ENCODE measurements around the gene FBLN1. TPM values are rescaled to one million over a fixed set of nuclear protein-coding genes. Genes with fewer than 3 reads are reported as not detected.

Gene FBLN1
- total and polyA plus RNA-seq, 12 donors: 31.3 to 126 (median 51.0) TPM

DNA sequence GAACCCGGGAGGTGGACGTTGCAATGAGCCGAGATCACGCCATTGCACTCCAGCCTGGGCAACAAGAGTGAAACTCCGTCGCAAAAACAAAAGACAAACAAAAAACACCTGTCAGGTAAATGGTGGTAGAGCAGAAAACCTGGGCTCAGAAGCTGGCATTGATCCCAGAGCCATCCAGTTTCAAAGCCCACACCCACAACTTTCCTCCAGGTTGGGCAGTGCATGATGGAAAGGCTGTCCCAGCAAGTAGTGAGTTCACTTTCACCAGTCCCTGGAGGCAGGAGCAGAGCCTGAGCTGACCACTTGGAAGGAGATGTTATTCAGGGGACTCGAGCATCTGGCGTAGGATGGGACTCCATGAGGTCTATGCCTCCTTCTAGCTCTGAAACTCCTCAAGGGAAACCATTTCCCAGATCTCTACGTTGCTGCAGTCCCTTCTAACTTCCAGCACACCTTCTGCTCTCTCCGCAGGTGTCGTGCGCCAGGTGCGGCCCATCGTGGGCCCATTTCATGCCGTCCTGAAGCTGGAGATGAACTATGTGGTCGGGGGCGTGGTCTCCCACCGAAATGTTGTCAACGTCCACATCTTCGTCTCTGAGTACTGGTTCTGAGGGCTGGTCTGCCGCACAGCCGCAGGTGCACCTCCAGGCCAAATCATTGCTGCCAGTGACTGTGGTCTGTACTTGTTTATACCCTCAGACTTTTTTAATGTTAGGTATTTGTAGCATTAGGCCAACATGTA lies 97.3 kb downstream of the FBLN1 start:
- ATAC-seq (no peak), DNase-seq (no peak)
- peak overlapping the region in 1 of 10 donors; percentile 20 for H3K27ac ChIP-seq
- intact Hi-C loops (cut with DNase I): no loop called here
- H3K9me3 ChIP-seq: no peaks in the 10 kb centered on the region
- peaks cover 0 to 34% (median 0%) of the 10 kb centered on the region in 9 donors for H3K36me3 ChIP-seq
- 94 to 95% methylated on average over 22 of the region's 22 CpGs for WGBS, 2 donors
- H3K4me1 ChIP-seq: peaks cover 0 to 18% (median 0%) of the 10 kb centered on the region in 9 donors
- no peak for TF ChIP-seq CTCF (IDR thresholded peaks at IDR 0.05)
- no peak overlapping the region for H3K4me3 ChIP-seq
- peaks cover 0 to 4% (median 0%) of the 10 kb centered on the region in 7 donors for H3K27me3 ChIP-seq

- no peak for TF ChIP-seq CTCF (IDR thresholded peaks at IDR 0.05)
- H3K9me3 ChIP-seq: no peaks in the 10 kb centered on the region
- peaks cover 0 to 18% (median 0%) of the 10 kb centered on the region in 9 donors for H3K4me1 ChIP-seq
- WGBS, 2 donors: 80 to 90% methylated on average over 14 of the region's 14 CpGs
- DNase-seq: no peak
- peaks cover 0 to 34% (median 0%) of the 10 kb centered on the region in 9 donors for H3K36me3 ChIP-seq
- no peak overlapping the region for H3K27ac ChIP-seq
- H3K27me3 ChIP-seq: peaks cover 0 to 7% (median 0%) of the 10 kb centered on the region in 7 donors
- intact Hi-C loops (cut with DNase I): no loop called here
- peak in 1 of 8 donors; percentile 48 for ATAC-seq
- H3K4me3 ChIP-seq: no peak overlapping the region
These were observed 98.4 kb downstream of the FBLN1 start for GRCh38 chr22:45600790-45601730.

DNA sequence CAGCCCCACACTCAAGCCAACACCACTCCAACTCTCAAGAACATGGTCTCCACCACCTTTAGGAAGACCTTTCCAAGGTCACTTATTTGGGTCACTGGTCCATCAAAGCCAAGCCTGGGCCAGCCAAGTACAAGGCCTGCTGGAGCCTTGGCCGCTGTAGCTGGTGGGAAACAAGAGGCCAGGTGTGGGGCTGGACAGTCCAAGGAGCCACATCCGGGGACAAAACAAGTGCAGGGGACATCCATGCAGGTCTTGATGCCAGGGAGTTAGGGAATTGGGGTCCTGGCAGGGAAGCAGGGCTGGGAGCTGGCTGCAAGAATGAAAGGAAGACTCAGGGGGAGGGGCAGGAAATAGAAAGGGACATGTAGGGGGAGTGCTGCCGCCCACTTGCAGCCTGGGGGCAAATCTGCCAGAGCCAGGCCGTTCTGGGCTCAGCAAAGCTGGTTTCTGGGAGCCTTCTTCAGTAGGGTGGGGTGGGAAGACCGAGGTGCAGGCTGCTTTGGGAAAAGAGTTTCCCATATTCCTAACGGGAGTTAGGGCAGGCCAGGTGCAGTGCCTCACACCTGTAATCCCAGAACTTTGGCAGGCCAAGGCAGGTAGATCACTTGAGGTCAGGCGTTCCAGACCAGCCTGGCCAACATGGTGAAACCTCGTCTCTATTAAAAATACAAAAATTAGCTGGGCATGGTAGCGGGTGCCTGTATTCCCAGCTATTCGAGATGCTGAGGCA lies 99.5 kb downstream of the FBLN1 start:
- H3K27ac ChIP-seq: no peak overlapping the region
- 81 to 84% methylated on average over 10 of the region's 10 CpGs for WGBS, 2 donors

More for the DNA sequence above, 99.5 kb downstream of the FBLN1 start:
- TF ChIP-seq CTCF (IDR thresholded peaks at IDR 0.05): no peak
- Histone ChIP-seq H3K36me3 (peaks cover 0 to 31% (median 0%) of the 10 kb centered on the region in 9 donors), H3K27me3 (peaks cover 0 to 7% (median 0%) of the 10 kb centered on the region in 7 donors), H3K9me3 (no peaks in the 10 kb centered on the region), H3K4me3 (no peak overlapping the region), H3K4me1 (peaks cover 0 to 18% (median 0%) of the 10 kb centered on the region in 9 donors)
- ATAC-seq (no peak), DNase-seq (no peak)
- intact Hi-C loops (cut with DNase I): no loop called here

All from heart right ventricle (tissue), 16 donors.